Choroid plexus epithelial cell (primary cell): Measurements from ENCODE around the gene ACADSB.

Experiments used
- DNase-seq: peaks from one replicate; pipeline ENCODE4 v3.0.0-alpha.2; 2010; ENCODE audit warnings: low read depth
- H3K4me3 ChIP-seq: 2 replicates; pipeline ENCODE4 v1.5.1; 2011; ENCODE audit warnings: low read depth, mild to moderate bottlenecking, control low read depth, low read length, moderate library complexity
- TF ChIP-seq, protein P1 (sequence below): conservative IDR thresholded peaks from 2 replicates; pipeline ENCODE4 v1.5.1; 2011; ENCODE audit warnings: low read depth, mild to moderate bottlenecking, control low read depth, inconsistent platforms, low read length, moderate library complexity

ACADSB gene

DNA sequence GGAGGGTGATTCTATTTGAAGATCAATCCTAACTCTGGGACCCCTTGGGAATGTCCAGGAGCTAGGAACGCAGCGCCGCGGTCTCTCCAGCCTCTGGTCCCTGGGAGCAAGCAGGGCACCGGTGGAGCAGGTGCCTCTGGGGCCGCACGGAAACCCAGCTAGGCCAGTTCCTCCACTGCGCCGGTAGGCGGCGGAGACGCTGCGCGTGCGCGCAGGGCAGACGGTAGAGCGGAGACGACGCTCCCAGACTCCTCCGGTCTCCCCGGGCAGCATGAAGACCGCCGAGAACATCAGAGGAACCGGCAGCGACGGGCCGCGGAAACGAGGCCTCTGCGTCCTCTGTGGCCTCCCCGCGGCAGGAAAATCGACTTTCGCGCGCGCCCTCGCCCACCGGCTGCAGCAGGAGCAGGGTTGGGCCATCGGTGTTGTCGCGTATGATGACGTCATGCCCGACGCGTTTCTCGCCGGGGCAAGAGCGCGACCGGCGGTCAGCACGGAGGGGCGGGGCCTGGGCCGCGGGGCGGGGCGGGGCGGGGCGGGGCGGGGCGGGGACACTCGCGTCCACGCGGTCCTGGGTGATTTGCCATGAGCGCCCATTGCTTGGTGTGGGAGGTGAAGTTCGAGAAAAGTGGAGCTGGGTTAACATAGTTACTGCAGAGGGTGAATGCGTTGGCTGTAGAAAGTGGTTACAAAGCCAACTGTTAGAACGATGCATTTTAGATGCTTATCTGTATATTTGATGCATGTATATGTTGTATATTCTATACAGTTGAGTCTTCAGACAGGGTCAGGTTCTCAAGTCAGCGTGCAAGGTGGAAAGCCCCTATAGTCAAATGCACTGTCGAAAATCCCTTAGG, 28.4 kb upstream of the ACADSB start, which contains the start of gene PSTK:
TSS of gene PSTK (plus strand) at position 193 of the 857 bp plus-strand sequence. CDS start at position 272, 79 bp downstream.
- TF ChIP-seq, protein P1, sequence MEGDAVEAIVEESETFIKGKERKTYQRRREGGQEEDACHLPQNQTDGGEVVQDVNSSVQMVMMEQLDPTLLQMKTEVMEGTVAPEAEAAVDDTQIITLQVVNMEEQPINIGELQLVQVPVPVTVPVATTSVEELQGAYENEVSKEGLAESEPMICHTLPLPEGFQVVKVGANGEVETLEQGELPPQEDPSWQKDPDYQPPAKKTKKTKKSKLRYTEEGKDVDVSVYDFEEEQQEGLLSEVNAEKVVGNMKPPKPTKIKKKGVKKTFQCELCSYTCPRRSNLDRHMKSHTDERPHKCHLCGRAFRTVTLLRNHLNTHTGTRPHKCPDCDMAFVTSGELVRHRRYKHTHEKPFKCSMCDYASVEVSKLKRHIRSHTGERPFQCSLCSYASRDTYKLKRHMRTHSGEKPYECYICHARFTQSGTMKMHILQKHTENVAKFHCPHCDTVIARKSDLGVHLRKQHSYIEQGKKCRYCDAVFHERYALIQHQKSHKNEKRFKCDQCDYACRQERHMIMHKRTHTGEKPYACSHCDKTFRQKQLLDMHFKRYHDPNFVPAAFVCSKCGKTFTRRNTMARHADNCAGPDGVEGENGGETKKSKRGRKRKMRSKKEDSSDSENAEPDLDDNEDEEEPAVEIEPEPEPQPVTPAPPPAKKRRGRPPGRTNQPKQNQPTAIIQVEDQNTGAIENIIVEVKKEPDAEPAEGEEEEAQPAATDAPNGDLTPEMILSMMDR: peak; percentile 95
- DNase-seq: peak; percentile 94
- peak within 1 kb of the TSS; percentile 89 for H3K4me3 ChIP-seq

DNA sequence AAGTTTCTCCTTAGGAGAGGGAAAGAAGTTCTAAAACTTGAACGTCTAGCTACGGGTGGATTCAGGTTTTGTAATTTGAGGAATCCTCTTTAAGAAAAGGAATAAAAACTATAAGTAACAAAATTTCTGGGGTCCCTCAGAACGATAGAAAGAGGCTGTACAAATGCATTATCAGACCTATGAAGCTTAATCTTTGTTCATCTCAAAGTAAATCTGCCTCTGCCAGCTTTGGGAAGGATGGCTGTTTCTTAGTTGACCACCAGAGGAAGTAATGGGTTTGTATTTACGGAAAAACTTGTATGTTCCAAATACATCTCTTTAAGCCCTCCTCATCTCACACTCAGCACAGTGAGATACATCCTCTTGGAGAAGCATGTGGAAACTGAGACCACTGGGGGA, 27.7 kb upstream of the ACADSB start:
- peak; percentile 77 for DNase-seq
- TF ChIP-seq, protein P1: peak; percentile 64
- H3K4me3 ChIP-seq: peak overlapping the region; percentile 89

DNA sequence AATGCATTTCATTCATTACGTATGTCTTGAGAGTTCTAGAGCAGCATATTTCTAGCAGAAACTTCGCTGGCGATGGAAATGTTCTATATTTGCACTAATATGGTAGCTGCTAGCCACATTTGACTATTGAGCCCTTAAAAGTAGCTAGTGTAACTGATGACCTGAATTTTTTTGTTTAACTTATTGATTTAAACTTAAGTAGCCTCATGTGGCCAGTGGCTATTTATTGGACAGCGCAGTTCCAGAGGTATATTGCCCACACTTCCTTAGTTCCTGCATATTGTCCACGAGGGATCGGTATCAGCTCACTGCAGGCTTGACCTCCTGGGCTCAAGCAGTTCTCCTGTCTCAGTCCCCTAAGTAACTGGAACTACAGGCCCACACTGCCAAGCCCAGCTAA, 24.9 kb upstream of the ACADSB start:
- no peak overlapping the region for H3K4me3 ChIP-seq
- TF ChIP-seq, protein P1: no peak
- no peak for DNase-seq

DNA sequence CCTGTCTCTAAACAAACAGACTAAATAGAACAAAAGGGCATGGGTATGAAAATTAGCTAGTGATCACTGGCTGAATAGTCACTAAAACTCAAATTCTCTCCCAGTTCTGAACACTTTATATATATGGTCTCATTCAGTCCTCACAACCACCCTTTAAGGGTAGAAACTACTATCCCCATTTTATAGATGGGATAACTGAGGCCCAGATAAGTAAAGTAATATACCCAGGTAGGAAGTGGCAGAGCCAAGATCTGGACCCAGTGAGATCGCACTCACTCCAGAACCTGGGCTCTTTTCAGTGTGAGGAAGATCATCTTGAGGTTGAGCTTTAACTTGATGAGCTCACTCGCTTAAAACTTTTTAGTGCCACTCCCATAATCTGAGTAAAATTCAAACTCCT, 24.1 kb upstream of the ACADSB start:
- DNase-seq: no peak
- no peak overlapping the region for H3K4me3 ChIP-seq
- TF ChIP-seq, protein P1: no peak

DNA sequence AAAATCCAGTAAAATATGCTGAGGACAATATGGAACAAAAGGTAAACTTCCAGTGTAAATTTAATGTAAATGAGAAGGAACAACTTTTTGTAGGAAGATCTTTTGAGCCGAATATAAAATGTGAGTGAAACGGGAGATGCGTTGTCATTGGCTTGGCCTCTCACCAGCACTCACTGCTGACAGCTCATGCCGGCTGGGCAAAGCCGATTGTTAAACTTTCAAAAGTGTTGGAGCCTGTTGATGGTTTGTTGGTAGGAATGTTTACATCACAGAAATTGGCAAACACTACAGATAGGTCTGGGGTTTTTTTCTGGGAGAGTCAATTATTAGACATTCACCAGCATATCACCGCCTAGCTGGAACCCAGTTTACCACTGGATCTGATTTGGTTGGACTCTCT, 22.5 kb upstream of the ACADSB start:
- TF ChIP-seq, protein P1: no peak
- no peak for DNase-seq
- H3K4me3 ChIP-seq: no peak overlapping the region

DNA sequence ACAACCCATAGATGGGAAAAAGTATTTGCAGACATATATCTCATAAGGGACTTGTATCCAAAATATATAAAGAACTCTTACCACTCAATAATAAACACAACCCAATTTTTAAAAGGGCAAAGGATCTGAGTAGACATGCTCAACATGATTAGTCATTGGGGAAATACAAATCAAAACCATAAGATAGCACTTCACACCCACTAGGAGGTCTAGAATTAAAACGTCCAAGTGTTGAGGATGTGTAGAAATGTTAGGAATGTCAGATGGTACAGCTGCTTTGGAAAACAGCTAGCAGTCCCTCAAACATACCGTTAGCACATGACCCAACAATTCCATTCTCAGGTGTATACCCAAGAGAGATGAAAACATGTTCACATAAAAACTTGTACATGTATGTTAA, 20.3 kb upstream of the ACADSB start:
- no peak overlapping the region for H3K4me3 ChIP-seq
- DNase-seq: peak; percentile 53
- TF ChIP-seq, protein P1: no peak

DNA sequence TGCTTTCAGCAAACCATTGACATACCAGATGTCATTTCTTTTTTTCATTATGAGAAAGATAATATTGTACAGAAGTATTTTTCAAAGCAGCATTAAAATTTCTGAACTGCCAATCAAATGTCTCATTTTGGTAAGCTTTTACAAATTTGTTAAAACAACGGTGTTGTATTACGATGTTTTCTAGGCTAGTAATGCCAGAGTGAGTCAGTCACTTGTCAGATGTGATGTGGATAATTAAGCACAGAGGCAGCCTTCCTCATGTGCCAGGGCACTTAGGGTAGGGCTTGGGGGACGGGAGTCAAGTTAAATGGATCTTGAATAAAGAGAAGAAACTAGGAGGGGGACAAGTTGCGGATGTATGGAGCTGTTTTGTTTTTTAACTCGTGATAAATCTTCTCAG, 18.5 kb upstream of the ACADSB start:
- TF ChIP-seq, protein P1: no peak
- H3K4me3 ChIP-seq: no peak overlapping the region
- no peak for DNase-seq
